Neural cell (in vitro differentiated cells): ENCODE results near the gene ANKS1A.

Source experiments
- CTCF ChIP-seq: fragments of 450-650 bp; IDR thresholded peaks from 2 replicates; pipeline ENCODE4 v1.5.1; 2014; ENCODE audit warnings: antibody characterized with exemption, mild to moderate bottlenecking, moderate library complexity; ENCODE audit not compliant: poor library complexity, severe bottlenecking
- EP300 ChIP-seq: fragments of 450-650 bp; conservative IDR thresholded peaks from 2 replicates; pipeline ENCODE4 v1.6.1; 2014; ENCODE audit warnings: antibody characterized with exemption, mild to moderate bottlenecking, moderate library complexity; ENCODE audit not compliant: poor library complexity, severe bottlenecking
- EZH2 ChIP-seq: fragments of 200-600, 300-800 bp; shearing (Covaris generic), sonication (generic); IDR thresholded peaks from 2 replicates; pipeline ENCODE4 v1.6.1; 2014; ENCODE audit warnings: antibody characterized with exemption, low read length, borderline replicate concordance, mild to moderate bottlenecking; ENCODE audit not compliant: insufficient read depth, poor library complexity, severe bottlenecking
- MXI1 ChIP-seq: fragments of 450-650 bp; conservative IDR thresholded peaks from 2 replicates; pipeline ENCODE4 v1.6.1; 2014; ENCODE audit warnings: antibody characterized with exemption, mild to moderate bottlenecking; ENCODE audit not compliant: poor library complexity, severe bottlenecking
- POLR2AphosphoS5 ChIP-seq: IDR thresholded peaks from 2 replicates; pipeline ENCODE4 v1.6.1; 2012
- RAD21 ChIP-seq: fragments of 450-650 bp; conservative IDR thresholded peaks from 2 replicates; pipeline ENCODE4 v1.6.1; 2014; ENCODE audit warnings: antibody characterized with exemption, mild to moderate bottlenecking, moderate library complexity
- REST ChIP-seq: IDR thresholded peaks from 2 replicates; pipeline ENCODE4 v1.6.1; 2012; ENCODE audit warnings: borderline replicate concordance
- SMC3 ChIP-seq: fragments of 450-650 bp; conservative IDR thresholded peaks from 2 replicates; pipeline ENCODE4 v1.6.1; 2014; ENCODE audit warnings: antibody characterized with exemption, mild to moderate bottlenecking, moderate library complexity; ENCODE audit not compliant: poor library complexity
- TAF1 ChIP-seq: IDR thresholded peaks from 2 replicates; pipeline ENCODE4 v1.6.1; 2012; ENCODE audit warnings: low read depth

GRCh38 chr6:35018746-35019145 is 129.7 kb downstream of the ANKS1A start:
- TF ChIP-seq CTCF (no peak), POLR2AphosphoS5 (no peak), EZH2 (no peak), REST (no peak), TAF1 (no peak), SMC3 (no peak), EP300 (no peak), MXI1 (no peak), RAD21 (no peak)
